Measurements from ENCODE around the gene BARHL1. TPM values are rescaled to one million over a fixed set of nuclear protein-coding genes. Genes with fewer than 3 reads are reported as not detected.
"Not testable (repeated sequence)": the region's sequence is repeated elsewhere in the genome, so short reads cannot be mapped to it uniquely, and the experiment has no call there.

The BARHL1 gene
- total RNA-seq, 1 experiment from 2014 or later, result not detected

DNA sequence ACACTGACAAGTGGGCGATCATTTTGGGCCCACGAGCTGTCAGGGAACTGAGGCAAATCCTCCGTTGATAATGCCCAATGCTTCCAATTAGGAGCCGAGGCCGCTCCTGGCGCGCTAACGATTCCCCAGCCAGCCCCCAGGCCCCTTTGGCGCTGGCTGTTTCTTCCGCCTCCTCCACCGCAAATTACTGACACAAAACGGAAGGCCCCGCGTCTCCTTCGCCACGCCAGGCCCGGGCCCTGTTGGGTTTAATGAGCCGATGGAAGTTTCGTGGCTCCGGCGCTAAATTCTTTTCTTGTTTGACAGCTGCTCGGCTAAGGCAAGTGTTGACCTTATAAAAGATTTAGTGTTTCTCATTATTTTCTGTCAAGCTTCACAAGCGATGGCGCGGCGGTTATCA, 25.7 kb upstream of the BARHL1 start:
- no peak for DNase-seq (ENCODE audit: low spot score)

- DNase-seq (ENCODE audit: low spot score), result no peak
These were observed 25.2 kb upstream of the BARHL1 start for GRCh38 chr9:132557159-132557558.

DNA sequence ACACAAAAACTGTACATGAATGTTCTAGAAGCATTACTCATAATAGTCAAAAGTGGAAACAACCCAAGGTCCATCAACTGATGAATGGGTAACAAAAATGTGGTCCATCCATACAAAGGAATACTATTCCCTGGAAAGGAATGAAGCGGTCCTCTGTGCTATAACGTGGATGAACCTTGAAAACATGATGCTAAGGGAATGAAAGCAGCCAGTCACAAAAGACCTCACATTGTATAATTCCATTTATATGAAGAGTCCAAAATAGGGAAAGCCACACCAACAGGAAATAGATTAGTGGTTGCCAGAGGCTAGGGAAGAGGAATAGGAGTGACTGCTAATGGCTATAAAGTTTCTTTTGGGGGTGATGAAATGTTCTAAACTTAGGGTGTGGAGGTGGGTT, 22.7 kb upstream of the BARHL1 start:
- no peak for DNase-seq (ENCODE audit: low spot score)

DNA sequence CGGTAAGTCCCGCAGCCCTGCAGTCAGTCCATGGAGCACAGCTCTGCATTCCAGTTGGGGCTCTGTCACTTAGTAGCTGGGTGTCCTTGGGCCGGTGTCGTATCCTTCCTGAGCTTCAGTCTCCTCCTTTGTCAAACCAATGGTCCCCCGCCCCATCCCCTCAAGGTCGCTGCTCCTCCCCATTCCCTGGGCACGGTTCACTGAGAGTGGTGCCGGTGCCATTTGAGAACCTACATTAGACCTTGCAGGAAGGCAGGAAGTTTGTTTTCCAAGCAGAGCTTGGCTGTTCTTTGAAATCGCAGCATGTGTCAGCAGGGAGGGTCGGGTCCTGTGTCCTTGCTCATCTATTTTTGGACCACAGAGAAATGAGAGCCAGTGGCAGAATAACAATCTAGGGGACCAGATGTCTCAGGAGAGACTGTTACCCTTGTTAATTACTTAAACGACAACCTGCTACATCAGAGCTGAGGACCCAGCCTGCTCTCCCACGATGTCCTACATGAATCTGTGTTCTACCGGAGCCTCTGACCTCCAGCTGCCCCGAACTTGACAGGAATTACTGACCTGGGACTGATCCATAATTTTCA, 21.7 kb upstream of the BARHL1 start:
- DNase-seq (ENCODE audit: low spot score), result no peak

GRCh38 chr9:132562306-132562573, 20.2 kb upstream of the BARHL1 start:
- no peak for DNase-seq (ENCODE audit: low spot score)

- no peak for DNase-seq (ENCODE audit: low spot score)
These were observed 17.9 kb upstream of the BARHL1 start for GRCh38 chr9:132564526-132564925.

GRCh38 chr9:132568787-132569186, 13.6 kb upstream of the BARHL1 start:
- DNase-seq (ENCODE audit: low spot score), result not testable (repeated sequence)

- DNase-seq (ENCODE audit: low spot score), result no peak
These were observed 10.4 kb upstream of the BARHL1 start for GRCh38 chr9:132571806-132572600.

GRCh38 chr9:132572921-132573320, 9.5 kb upstream of the BARHL1 start:
- no peak for DNase-seq (ENCODE audit: low spot score)

DNA sequence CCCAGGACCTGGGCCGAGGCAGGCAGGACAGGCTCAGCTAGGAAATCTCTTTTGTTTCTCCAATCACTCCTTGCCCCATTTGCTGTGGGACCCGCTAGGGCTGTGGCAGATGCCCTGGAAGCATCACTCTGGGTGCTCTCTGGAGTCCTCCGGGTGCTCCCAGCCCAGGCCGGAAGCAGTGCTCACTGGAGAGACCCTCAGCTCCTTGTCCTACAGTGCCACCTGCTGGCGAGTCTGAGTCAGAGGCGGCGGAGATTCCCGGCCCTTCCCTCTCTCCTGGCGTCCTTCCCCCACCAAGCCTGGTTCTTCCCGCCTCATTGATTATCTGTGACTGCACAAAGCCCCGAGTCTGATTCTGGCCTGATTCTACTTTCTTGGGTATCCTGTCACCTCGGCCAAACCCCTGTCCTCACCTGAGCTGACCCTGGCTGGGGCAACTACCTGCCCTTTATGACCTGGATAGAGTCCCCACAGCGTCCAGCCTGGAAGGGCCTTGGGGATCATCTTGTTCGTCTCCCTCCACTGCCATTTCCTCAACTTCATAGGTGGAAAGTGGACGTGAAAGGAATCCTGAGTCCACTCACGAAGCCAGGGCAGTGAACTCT, 7.3 kb upstream of the BARHL1 start:
- peak; percentile 76 for DNase-seq (ENCODE audit: low spot score)

- no peak for DNase-seq (ENCODE audit: low spot score)
These were observed 6.6 kb upstream of the BARHL1 start for GRCh38 chr9:132575811-132576210.

DNA sequence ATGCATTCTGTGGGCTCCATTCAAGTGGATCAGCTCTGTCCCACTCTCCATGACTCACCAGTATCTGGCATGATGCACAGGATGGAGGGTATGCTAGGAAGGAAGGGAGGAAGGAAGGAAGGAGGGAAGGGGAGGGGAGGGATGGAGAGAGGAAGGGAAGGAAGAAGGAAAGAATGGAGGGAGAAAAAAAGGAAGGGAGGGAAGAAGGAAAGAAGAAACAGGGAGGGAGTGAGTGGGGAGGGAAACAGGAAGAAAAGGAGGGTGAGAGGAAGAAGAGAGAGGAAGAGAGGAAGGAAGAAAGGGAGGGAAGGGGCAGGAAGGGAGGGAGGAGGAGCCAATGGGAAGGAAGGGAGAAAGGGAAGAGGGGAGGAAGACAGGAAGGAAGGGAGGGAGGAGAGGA, 5.3 kb upstream of the BARHL1 start:
- no peak for DNase-seq (ENCODE audit: low spot score)

DNA sequence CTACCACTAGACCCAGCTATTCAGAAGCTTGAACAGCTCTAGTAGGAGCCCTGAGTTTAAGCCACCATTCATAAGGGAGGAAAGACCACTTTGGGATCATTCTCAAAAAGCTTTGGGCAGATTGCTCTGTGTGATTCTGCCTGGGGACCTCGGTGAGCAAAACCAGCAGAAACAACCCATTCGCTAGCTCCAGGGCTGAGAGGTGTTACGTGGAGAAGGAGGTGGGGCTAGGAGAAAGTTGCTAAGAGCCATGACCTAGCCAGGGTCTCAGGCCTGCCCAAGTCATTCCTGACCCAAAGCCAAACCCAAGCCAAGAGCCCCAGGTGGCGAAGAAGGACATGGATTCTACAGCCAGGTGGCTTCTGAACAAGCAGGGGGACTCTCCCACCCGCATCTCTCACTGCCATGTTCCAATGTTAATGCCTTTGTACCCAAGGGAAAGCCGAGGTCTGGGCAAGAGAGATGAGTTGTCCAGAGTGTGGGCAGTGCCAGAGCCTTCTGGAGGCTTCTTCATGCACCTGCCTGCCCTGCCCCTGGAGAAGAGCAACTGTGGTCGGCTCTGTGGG, 4.0 kb upstream of the BARHL1 start:
- DNase-seq (ENCODE audit: low spot score), result no peak

DNA sequence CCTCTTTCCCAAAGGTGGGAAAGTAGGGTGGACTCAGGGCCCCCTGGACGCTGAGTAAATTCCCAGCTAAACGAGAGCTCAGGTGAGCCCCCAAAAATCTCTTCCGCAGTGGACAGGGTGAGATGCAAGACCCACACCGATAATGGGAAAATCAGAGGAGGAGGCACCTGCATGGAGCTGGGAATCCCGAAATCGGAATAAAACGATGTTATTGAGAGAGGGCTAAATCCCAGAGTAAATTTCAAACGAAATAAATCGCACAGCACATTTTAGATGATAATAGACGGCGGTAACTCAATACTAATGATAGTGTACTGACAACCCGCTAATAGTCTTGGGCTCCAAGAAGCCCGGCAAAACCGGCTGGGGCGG, 3.0 kb upstream of the BARHL1 start:
- DNase-seq (ENCODE audit: low spot score), result no peak

GRCh38 chr9:132582786-132583583, 579 bp downstream of the BARHL1 start:
- no peak for DNase-seq (ENCODE audit: low spot score)

GRCh38 chr9:132583584-132584304, 1.3 kb downstream of the BARHL1 start:
- no peak for DNase-seq (ENCODE audit: low spot score)

DNA sequence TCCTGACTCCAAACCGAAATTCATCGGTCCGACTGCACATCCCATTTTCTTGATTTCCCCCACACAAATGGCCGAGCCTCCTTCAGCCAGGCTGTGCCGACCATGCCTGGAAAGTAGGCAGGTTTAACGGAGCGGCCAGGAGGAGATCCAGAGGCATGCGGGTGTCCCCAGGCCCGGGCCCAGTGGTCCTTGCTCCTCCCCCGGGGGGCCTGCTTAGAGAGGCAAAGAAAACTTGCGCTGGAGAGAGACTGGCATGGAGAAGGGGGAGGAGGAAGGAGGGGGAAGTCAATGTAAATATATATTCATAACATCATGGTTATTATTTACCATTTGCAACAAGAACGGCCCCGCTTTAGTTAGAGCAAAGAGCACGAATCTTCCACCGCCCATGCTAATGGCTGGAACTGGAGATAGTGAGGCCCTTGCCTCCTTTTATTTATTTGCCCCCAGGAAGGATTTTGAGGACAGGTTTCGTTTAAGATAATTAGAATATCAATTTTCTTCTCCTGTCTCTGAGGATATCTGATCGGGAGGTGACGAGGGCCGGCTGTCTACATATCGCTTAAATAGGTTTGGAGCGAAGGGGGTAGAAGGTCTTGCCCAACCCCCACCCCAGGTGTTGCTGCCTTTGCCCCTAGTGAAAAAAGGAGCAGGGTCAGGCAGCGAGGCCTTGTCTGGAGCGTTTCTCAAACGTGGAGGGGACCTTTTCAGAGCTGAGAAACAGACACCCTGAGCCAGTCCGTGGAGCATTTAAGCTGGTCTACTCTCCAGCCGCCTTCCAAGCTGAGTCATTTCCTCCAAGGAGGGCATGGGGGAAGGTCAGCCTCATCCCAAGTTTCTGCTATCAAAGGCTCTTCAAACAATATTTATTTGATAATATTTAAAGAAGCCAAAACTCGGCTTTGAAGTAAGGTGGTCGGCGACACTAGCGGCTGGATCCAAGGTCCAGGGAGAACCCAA, 2.5 kb downstream of the BARHL1 start:
- DNase-seq (ENCODE audit: low spot score), result peak; percentile 70

DNA sequence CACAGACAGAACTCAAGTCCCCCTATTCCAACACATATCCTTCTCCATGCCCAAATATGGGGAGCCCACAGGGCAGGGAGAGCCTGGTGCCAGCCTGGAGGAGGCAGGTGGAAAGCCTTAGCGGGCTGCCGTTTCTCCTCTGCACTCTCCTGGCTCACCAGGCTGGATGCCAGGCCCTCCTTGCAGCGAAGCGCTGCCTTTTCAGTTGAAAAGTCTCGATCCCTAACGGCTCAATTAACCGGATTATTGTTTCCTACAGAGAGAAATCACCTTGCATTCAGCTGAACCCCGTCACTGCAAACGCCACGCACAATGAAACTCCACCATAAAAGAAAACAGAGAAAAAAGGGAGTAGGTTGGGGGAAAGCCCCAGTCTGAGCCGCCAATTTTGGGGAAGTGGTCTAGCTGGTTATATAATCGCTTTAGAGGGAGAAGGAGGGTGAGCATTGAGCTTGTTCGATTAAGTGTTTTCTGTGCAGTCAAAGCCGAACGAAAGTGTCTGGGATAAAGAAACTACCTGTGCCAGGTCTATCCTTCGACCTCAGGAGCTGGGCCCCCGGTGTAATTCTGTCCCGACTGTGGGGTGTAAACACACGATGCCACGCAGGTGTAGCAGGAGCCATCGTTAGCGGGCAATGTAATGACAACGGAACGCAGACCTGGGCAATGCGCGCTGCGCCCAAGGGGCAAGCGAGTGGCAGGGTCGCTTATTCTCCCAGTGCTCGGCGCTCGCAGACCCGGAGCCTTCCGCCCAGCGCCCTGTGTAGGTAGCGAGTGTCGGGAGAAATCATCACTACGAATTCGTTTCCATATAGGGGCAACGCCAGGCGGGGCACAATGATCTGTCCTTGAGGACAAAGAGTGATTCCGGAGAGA, 3.8 kb downstream of the BARHL1 start:
- DNase-seq (ENCODE audit: low spot score), result no peak

GRCh38 chr9:132586830-132587591, 4.6 kb downstream of the BARHL1 start:
- no peak for DNase-seq (ENCODE audit: low spot score)

All from A172 (cell line).